Breast epithelium (tissue), 3 donors: ENCODE data around the gene ASF1A.

Experiments
- POLR2A ChIP-seq: fragments of 450-650 bp; IDR thresholded peaks from one replicate; pipeline ENCODE4 v1.6.1; 2016; ENCODE audit warnings: antibody characterized with exemption, mild to moderate bottlenecking, moderate library complexity
- TF ChIP-seq, protein P1 (sequence below), 3 donors: fragments of 450-650 bp; IDR thresholded peaks; one replicate each; pipeline ENCODE4 v1.5.1; 2016 to 2017; ENCODE audit warnings: antibody characterized with exemption in 3 of 3, mild to moderate bottlenecking in 3 of 3, moderate library complexity in 3 of 3

DNA sequence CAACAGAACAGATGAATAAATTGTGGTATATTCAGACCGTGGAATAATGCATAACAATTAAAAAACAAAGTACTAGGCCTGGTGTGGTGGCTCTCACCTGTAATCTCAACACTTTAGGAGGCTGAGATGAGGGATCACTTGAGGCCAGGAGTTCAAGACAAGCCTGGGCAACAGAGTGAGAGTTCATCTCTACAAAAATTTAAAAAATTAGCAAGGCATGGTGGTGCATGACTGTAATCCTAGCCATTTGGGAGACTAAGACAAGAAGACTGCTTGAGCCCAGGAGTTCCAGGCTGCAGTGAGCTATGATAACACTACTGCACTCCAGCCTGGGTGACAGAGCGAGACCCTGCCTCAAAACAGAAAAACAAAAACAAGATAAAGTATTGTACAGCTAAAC lies 16.1 kb upstream of the ASF1A start:
- TF ChIP-seq, protein P1, sequence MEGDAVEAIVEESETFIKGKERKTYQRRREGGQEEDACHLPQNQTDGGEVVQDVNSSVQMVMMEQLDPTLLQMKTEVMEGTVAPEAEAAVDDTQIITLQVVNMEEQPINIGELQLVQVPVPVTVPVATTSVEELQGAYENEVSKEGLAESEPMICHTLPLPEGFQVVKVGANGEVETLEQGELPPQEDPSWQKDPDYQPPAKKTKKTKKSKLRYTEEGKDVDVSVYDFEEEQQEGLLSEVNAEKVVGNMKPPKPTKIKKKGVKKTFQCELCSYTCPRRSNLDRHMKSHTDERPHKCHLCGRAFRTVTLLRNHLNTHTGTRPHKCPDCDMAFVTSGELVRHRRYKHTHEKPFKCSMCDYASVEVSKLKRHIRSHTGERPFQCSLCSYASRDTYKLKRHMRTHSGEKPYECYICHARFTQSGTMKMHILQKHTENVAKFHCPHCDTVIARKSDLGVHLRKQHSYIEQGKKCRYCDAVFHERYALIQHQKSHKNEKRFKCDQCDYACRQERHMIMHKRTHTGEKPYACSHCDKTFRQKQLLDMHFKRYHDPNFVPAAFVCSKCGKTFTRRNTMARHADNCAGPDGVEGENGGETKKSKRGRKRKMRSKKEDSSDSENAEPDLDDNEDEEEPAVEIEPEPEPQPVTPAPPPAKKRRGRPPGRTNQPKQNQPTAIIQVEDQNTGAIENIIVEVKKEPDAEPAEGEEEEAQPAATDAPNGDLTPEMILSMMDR (IDR thresholded peaks at IDR 0.05): no peak
- TF ChIP-seq POLR2A: no peak
